ENCODE measurements around the gene OR51T1. TPM values are rescaled to one million over a fixed set of nuclear protein-coding genes. Genes with fewer than 3 reads are reported as not detected.

OR51T1 gene
- total RNA-seq, 1 donor from 2014 or later = not detected

DNA sequence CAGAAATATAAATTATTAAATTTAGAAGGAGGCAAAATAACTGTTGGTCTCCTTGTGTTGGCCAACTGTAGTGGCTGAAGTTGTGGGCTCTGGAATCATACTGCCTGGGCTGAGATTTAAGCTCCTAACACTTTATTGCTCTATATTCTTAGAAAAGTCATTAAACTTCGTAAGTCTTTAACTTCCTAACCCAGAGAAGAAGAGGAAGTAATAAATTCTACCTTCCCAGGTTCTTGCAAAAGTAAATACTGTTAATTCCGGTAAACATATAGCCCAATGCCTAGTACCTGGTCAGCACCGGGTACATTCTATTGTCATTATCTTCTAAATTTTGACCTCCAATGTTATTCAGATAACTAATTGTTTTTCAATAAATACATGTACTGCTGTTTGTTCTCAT is 4.5 kb downstream of the OR51T1 start:
- Mint-ChIP-seq H3K27me3 (ENCODE audit: low read depth, unreplicated experiment) (no peaks in the 10 kb centered on the region), H3K36me3 (ENCODE audit: low read depth, unreplicated experiment) (no peaks in the 10 kb centered on the region), H3K4me3 (ENCODE audit: unreplicated experiment) (no peak overlapping the region), H3K4me1 (ENCODE audit: low read depth, unreplicated experiment) (peaks cover 11% of the 10 kb centered on the region), H3K9me3 (ENCODE audit: unreplicated experiment) (no peaks in the 10 kb centered on the region), H3K27ac (ENCODE audit: unreplicated experiment) (no peak overlapping the region)
- Histone ChIP-seq H3K9ac (ENCODE audit: low read length) (no peak overlapping the region), H3K36me3 (ENCODE audit: insufficient read depth, low read length) (no peaks in the 10 kb centered on the region), H3K4me1 (ENCODE audit: insufficient read depth, low read length) (no peaks in the 10 kb centered on the region), H4K20me1 (ENCODE audit: insufficient read depth, low read length) (no peaks in the 10 kb centered on the region), H3K27me3 (ENCODE audit: insufficient read depth, low read length) (no peaks in the 10 kb centered on the region), H3K9me3 (ENCODE audit: insufficient read depth, low read depth, low read length) (no peaks in the 10 kb centered on the region), H3K4me2 (ENCODE audit: low read length) (no peak overlapping the region), H3K27ac (ENCODE audit: low read depth, low read length) (no peak overlapping the region), H2AFZ (ENCODE audit: low read depth, low read length) (no peak overlapping the region), H3K4me3 (ENCODE audit: insufficient read depth, low read depth, low read length) (no peak overlapping the region), H3K79me2 (ENCODE audit: insufficient read depth, low read length) (no peaks in the 10 kb centered on the region)
- FAIRE-seq = no peak
- DNase-seq (ENCODE audit: low read depth) = no peak
- TF ChIP-seq EZH2 (IDR thresholded peaks at IDR 0.05; ENCODE audit: insufficient read depth, low read length) = no peak
- TF ChIP-seq, protein P1, sequence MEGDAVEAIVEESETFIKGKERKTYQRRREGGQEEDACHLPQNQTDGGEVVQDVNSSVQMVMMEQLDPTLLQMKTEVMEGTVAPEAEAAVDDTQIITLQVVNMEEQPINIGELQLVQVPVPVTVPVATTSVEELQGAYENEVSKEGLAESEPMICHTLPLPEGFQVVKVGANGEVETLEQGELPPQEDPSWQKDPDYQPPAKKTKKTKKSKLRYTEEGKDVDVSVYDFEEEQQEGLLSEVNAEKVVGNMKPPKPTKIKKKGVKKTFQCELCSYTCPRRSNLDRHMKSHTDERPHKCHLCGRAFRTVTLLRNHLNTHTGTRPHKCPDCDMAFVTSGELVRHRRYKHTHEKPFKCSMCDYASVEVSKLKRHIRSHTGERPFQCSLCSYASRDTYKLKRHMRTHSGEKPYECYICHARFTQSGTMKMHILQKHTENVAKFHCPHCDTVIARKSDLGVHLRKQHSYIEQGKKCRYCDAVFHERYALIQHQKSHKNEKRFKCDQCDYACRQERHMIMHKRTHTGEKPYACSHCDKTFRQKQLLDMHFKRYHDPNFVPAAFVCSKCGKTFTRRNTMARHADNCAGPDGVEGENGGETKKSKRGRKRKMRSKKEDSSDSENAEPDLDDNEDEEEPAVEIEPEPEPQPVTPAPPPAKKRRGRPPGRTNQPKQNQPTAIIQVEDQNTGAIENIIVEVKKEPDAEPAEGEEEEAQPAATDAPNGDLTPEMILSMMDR (IDR thresholded peaks at IDR 0.05; ENCODE audit: insufficient read depth, low read depth, low read length) = no peak

DNA sequence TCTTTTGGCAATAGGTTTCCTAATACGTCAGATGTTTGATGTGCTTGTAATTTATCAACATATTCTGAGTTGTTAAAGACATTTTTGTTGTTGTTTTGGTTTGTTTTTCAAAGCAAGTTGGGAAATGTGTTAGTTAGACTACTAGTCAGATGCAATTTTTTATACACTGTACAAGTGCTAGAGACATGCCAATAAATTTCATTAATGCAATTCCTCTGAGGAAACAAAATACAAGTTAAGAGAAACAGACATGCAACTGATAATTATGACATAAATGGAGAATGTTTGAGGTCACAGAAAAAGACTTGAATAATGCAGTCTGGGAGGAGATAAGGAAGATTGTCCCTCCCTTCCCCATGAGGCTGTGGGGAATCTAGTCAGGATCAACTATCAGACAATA is 5.9 kb downstream of the OR51T1 start:
- DNase-seq (ENCODE audit: low read depth) = no peak
- H2AFZ ChIP-seq (ENCODE audit: low read depth, low read length) = no peak overlapping the region
- no peak overlapping the region for H3K4me2 ChIP-seq (ENCODE audit: low read length)
- H4K20me1 ChIP-seq (ENCODE audit: insufficient read depth, low read length) = no peaks in the 10 kb centered on the region
- Mint-ChIP-seq H3K4me1 (ENCODE audit: low read depth, unreplicated experiment) (peaks cover 6% of the 10 kb centered on the region), H3K27me3 (ENCODE audit: low read depth, unreplicated experiment) (no peaks in the 10 kb centered on the region), H3K36me3 (ENCODE audit: low read depth, unreplicated experiment) (no peaks in the 10 kb centered on the region), H3K27ac (ENCODE audit: unreplicated experiment) (no peak overlapping the region), H3K9me3 (ENCODE audit: unreplicated experiment) (no peaks in the 10 kb centered on the region), H3K4me3 (ENCODE audit: unreplicated experiment) (peak overlapping the region; percentile 45)
- no peaks in the 10 kb centered on the region for H3K27me3 ChIP-seq (ENCODE audit: insufficient read depth, low read length)
- no peaks in the 10 kb centered on the region for H3K36me3 ChIP-seq (ENCODE audit: insufficient read depth, low read length)
- H3K4me3 ChIP-seq (ENCODE audit: insufficient read depth, low read depth, low read length) = no peak overlapping the region
- no peak overlapping the region for H3K9ac ChIP-seq (ENCODE audit: low read length)
- FAIRE-seq = no peak
- no peak for TF ChIP-seq EZH2 (IDR thresholded peaks at IDR 0.05; ENCODE audit: insufficient read depth, low read length)
- TF ChIP-seq, protein P1 (IDR thresholded peaks at IDR 0.05; ENCODE audit: insufficient read depth, low read depth, low read length) = no peak
- no peaks in the 10 kb centered on the region for H3K9me3 ChIP-seq (ENCODE audit: insufficient read depth, low read depth, low read length)
- no peaks in the 10 kb centered on the region for H3K4me1 ChIP-seq (ENCODE audit: insufficient read depth, low read length)
- no peaks in the 10 kb centered on the region for H3K79me2 ChIP-seq (ENCODE audit: insufficient read depth, low read length)
- H3K27ac ChIP-seq (ENCODE audit: low read depth, low read length) = no peak overlapping the region

DNA sequence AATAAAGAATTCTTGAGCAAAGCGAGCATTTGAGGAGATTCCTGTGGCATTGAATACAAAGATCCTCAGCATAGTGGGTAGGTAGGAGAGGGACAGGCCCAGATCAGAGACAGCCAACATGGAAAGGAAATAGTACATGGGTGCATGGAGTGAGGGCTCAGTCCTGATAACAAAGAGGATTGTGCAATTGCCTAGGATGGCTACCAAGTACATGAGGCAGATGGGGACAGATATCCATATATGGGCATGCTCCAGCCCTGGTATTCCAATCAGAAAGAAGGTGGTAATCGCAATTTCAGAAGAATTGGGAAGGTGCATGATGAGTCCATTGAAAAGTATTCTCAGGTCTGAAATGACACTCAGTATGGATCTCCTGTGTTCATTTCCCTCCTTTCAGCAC is 8.6 kb downstream of the OR51T1 start:
- FAIRE-seq (no peak), DNase-seq (ENCODE audit: low read depth) (peak; percentile 6)
- no peaks in the 10 kb centered on the region for H4K20me1 ChIP-seq (ENCODE audit: insufficient read depth, low read length)

More for the DNA sequence above, 8.6 kb downstream of the OR51T1 start:
- no peak overlapping the region for H3K4me2 ChIP-seq (ENCODE audit: low read length)
- H3K9ac ChIP-seq (ENCODE audit: low read length) = no peak overlapping the region
- H3K27me3 Mint-ChIP-seq (ENCODE audit: low read depth, unreplicated experiment) = no peaks in the 10 kb centered on the region
- H3K36me3 ChIP-seq (ENCODE audit: insufficient read depth, low read length) = no peaks in the 10 kb centered on the region
- no peak overlapping the region for H3K4me3 ChIP-seq (ENCODE audit: insufficient read depth, low read depth, low read length)
- no peak overlapping the region for H3K4me3 Mint-ChIP-seq (ENCODE audit: unreplicated experiment)
- H3K27ac Mint-ChIP-seq (ENCODE audit: unreplicated experiment) = no peak overlapping the region
- H2AFZ ChIP-seq (ENCODE audit: low read depth, low read length) = no peak overlapping the region
- no peaks in the 10 kb centered on the region for H3K9me3 ChIP-seq (ENCODE audit: insufficient read depth, low read depth, low read length)
- peaks cover 6% of the 10 kb centered on the region for H3K4me1 Mint-ChIP-seq (ENCODE audit: low read depth, unreplicated experiment)
- no peaks in the 10 kb centered on the region for H3K36me3 Mint-ChIP-seq (ENCODE audit: low read depth, unreplicated experiment)
- no peaks in the 10 kb centered on the region for H3K79me2 ChIP-seq (ENCODE audit: insufficient read depth, low read length)
- no peak for TF ChIP-seq EZH2 (IDR thresholded peaks at IDR 0.05; ENCODE audit: insufficient read depth, low read length)
- H3K27ac ChIP-seq (ENCODE audit: low read depth, low read length) = no peak overlapping the region
- no peaks in the 10 kb centered on the region for H3K27me3 ChIP-seq (ENCODE audit: insufficient read depth, low read length)
- H3K4me1 ChIP-seq (ENCODE audit: insufficient read depth, low read length) = no peaks in the 10 kb centered on the region
- no peaks in the 10 kb centered on the region for H3K9me3 Mint-ChIP-seq (ENCODE audit: unreplicated experiment)

All from astrocyte (in vitro differentiated cells and primary cell).